GM12864 (cell line): ENCODE measurements around the gene GALNT16.
A peak's percentile ranks its signal among the peaks of the same experiment; 100 is the strongest.
"Not testable (repeated sequence)": the region's sequence is repeated elsewhere in the genome, so short reads cannot be mapped to it uniquely, and the experiment has no call there.

ENCODE experiments used
- DNase-seq: peaks from one replicate; pipeline ENCODE4 v3.0.0-alpha.2; 2011; ENCODE audit warnings: low read depth
- H3K4me3 ChIP-seq: 2 replicates; pipeline ENCODE4 v1.5.1; 2011; ENCODE audit warnings: mild to moderate bottlenecking, low read depth, low read length, control low read depth
- TF ChIP-seq, protein P1 (sequence below): IDR thresholded peaks from 2 replicates; pipeline ENCODE4 v1.5.1; 2011; ENCODE audit warnings: low read depth, mild to moderate bottlenecking, moderate library complexity, low read length, control low read depth, inconsistent platforms; ENCODE audit errors: missing control alignments

GALNT16 gene

GRCh38 chr14:69376439-69376838 lies 116.5 kb downstream of the GALNT16 start:
- no peak for DNase-seq
- TF ChIP-seq, protein P1, sequence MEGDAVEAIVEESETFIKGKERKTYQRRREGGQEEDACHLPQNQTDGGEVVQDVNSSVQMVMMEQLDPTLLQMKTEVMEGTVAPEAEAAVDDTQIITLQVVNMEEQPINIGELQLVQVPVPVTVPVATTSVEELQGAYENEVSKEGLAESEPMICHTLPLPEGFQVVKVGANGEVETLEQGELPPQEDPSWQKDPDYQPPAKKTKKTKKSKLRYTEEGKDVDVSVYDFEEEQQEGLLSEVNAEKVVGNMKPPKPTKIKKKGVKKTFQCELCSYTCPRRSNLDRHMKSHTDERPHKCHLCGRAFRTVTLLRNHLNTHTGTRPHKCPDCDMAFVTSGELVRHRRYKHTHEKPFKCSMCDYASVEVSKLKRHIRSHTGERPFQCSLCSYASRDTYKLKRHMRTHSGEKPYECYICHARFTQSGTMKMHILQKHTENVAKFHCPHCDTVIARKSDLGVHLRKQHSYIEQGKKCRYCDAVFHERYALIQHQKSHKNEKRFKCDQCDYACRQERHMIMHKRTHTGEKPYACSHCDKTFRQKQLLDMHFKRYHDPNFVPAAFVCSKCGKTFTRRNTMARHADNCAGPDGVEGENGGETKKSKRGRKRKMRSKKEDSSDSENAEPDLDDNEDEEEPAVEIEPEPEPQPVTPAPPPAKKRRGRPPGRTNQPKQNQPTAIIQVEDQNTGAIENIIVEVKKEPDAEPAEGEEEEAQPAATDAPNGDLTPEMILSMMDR: no peak
- no peak overlapping the region for H3K4me3 ChIP-seq

GRCh38 chr14:69378274-69378673 lies 118.3 kb downstream of the GALNT16 start:
- TF ChIP-seq, protein P1: no peak
- DNase-seq: no peak

DNA sequence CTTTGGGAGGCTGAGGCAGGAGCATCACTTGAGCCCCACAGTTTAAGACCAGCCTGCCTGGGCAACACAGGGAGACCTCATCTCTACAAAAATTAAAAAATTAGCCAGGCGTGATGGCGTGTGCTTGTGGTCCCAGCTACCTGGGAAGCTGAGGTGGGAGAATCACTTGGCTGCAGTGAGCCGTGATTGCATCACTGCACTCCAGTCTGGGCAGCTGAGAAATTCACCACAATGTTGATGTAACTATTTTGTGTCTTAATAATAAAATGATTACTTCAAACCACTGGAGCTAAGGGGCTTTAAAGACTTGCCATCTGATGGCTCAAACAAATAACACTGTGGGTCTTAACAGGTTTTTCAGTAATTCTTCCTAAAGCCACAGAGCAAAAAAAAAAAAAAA lies 127.4 kb downstream of the GALNT16 start:
- DNase-seq: no peak
- TF ChIP-seq, protein P1: no peak
- H3K4me3 ChIP-seq: no peak overlapping the region

More at GRCh38 chr14:69378274-69378673, 118.3 kb downstream of the GALNT16 start:
- H3K4me3 ChIP-seq: no peak overlapping the region

- DNase-seq, H3K4me3 ChIP-seq: not testable (repeated sequence)
These were observed 131.4 kb downstream of the GALNT16 start for GRCh38 chr14:69391400-69391799.

DNA sequence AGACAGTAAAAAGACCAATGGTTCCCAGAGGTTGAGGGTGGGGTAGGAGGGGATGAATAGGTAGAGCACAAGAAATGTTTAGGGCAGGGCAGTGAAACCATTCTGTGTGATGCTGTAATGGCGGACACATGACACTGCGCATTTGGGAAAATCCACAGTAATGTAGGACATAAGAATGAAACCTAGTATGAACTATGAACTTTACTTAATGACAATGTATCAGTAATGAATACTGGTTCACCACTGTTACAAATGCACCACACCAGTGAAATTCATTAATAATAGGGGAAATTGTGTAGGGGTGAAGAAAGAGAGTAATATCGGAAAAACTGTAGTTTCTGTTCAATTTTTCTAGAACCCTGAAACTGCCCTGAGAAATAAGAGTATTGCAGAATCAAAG lies 132.5 kb downstream of the GALNT16 start:
- DNase-seq: no peak

GRCh38 chr14:69395929-69396328 lies 136.0 kb downstream of the GALNT16 start:
- H3K4me3 ChIP-seq: no peak overlapping the region; the same call in 1 of the 2 replicates
- TF ChIP-seq, protein P1: no peak

More for the DNA sequence above, 132.5 kb downstream of the GALNT16 start:
- TF ChIP-seq, protein P1: no peak
- no peak overlapping the region for H3K4me3 ChIP-seq

GRCh38 chr14:69398053-69398817 lies 138.3 kb downstream of the GALNT16 start, which contains the start of the genes ERH and SLC39A9:
Gene ERH (minus strand): TSS chr14:69398299. CDS start chr14:69398233, 66 bp downstream.
Gene SLC39A9 (plus strand): TSS chr14:69398692. CDS start chr14:69399370, 678 bp downstream.
- peak within 1 kb of the TSS; percentile 99 for H3K4me3 ChIP-seq
- TF ChIP-seq, protein P1: no peak
- peak; percentile 94 for DNase-seq

More at GRCh38 chr14:69395929-69396328, 136.0 kb downstream of the GALNT16 start:
- DNase-seq: no peak
